Esophagus muscularis mucosa (tissue), 4 donors: ENCODE results near the gene HOXB8. TPM values are rescaled to one million over a fixed set of nuclear protein-coding genes. Genes with fewer than 3 reads are reported as not detected.
A peak's percentile ranks its signal among the peaks of the same experiment; 100 is the strongest.

Experiments used
- DNase-seq: peaks from one replicate; pipeline ENCODE4 v3.0.0-alpha.2; 2017; ENCODE audit errors: extremely low spot score
- H3K27ac ChIP-seq, 4 donors: fragments of 200-600 bp; sonication (generic); replicated peaks in 1 of 4; 1 replicate in 3 of 4; 2 replicates in 1 of 4; pipeline ENCODE4 v1.5.1; 2016 to 2019; ENCODE audit warnings: mild to moderate bottlenecking in 1 of 4
- H3K27me3 ChIP-seq, 4 donors: fragments of 200-600 bp; sonication (generic); one replicate each; pipeline versions ENCODE4 v1.5.1 to v1.6.0; 2016 to 2019
- H3K36me3 ChIP-seq, 4 donors: fragments of 200-600 bp; sonication (generic); one replicate each; pipeline ENCODE4 v1.5.1; 2016 to 2019
- H3K4me1 ChIP-seq, 4 donors: fragments of 200-600 bp; sonication (generic); one replicate each; pipeline ENCODE4 v1.5.1; 2016 to 2019
- H3K4me3 ChIP-seq, 4 donors: fragments of 200-600 bp; sonication (generic); 1 replicate in 2 of 4; 2 replicates in 2 of 4; pipeline ENCODE4 v1.5.1; 2016 to 2019; ENCODE audit warnings: mild to moderate bottlenecking in 4 of 4, moderate library complexity in 1 of 4
- H3K9me3 ChIP-seq, 4 donors: fragments of 200-600 bp; sonication (generic); 1 replicate in 3 of 4; 2 replicates in 1 of 4; pipeline ENCODE4 v1.5.1; 2016 to 2019
- CTCF ChIP-seq, 3 experiments: fragments of 200-600 bp in 2 of 3; fragments of 450-650 bp in 1 of 3; sonication (generic) in 2 of 3; IDR thresholded peaks; one replicate each; pipeline ENCODE4 v1.5.1; 2017 to 2019; ENCODE audit warnings: antibody characterized with exemption in 3 of 3, mild to moderate bottlenecking in 2 of 3, moderate library complexity in 1 of 3
- EP300 ChIP-seq: sonication (generic); formaldehyde crosslinking; IDR thresholded peaks from one replicate; pipeline ENCODE4 v1.6.1; 2017; ENCODE audit warnings: antibody characterized with exemption
- POLR2A ChIP-seq: fragments of 450-650 bp; IDR thresholded peaks from one replicate; pipeline ENCODE4 v1.6.1; 2017; ENCODE audit warnings: antibody characterized with exemption, moderate library complexity, mild to moderate bottlenecking, low read depth
- POLR2AphosphoS5 ChIP-seq, 2 donors: sonication (generic); formaldehyde crosslinking; IDR thresholded peaks; one replicate each; pipeline ENCODE4 v1.6.1; 2017; ENCODE audit warnings: antibody characterized with exemption in 2 of 2
- WGBS: methylation state at CpG from one replicate; pipeline ENCODE4 v1.1.5; 2018; 5-methylcytosine and 5-hydroxymethylcytosine counted together
- intact Hi-C: fragments of 100-400 bp; cut with DNase I; formaldehyde crosslinking; loops from one replicate; pipeline ENCODE4 v1.15.1; 2023
- small RNA-seq, 3 donors: library from RNA; depleted of rRNA; stranded (forward); fragments of <200 nt; gene quantifications; one replicate each; pipeline ENCODE3, GENCODE V24; 2016
- total RNA-seq, 4 donors: library from RNA; depleted of rRNA; stranded (reverse); fragments of >200 nt; gene quantifications; one replicate each; pipeline versions ENCODE4 v1.1.0 to v1.2.1, GENCODE V29; 2016

The HOXB8 gene
- total RNA-seq, 4 donors from 2014 or later, result not detected

GRCh38 chr17:48564188-48565021, 50.7 kb downstream of the HOXB8 start:
- H3K27me3 ChIP-seq, result no peaks in the 10 kb centered on the region
- H3K27ac ChIP-seq, result peak overlapping the region; percentile 91 to 97 (median 96)
- intact Hi-C loops, result no loop called here
- 14% methylated on average over 15 of the region's 73 CpGs for WGBS
- H3K4me3 ChIP-seq, result peak overlapping the region; percentile 59 to 76 (median 65)
- no peak for DNase-seq
- peaks cover 63 to 100% (median 98%) of the 10 kb centered on the region in 4 donors for H3K4me1 ChIP-seq
- no peaks in the 10 kb centered on the region for H3K9me3 ChIP-seq
- no peaks in the 10 kb centered on the region for H3K36me3 ChIP-seq
- peak; percentile 32 to 61 for TF ChIP-seq POLR2AphosphoS5 (IDR thresholded peaks at IDR 0.05)
- TF ChIP-seq CTCF (IDR thresholded peaks at IDR 0.05), result no peak

- Histone ChIP-seq H3K4me3 (peak overlapping the region; percentile 59 to 76 (median 65)), H3K27ac (peak overlapping the region; percentile 91 to 97 (median 96)), H3K4me1 (peaks cover 63 to 100% (median 98%) of the 10 kb centered on the region in 4 donors), H3K27me3 (no peaks in the 10 kb centered on the region), H3K36me3 (no peaks in the 10 kb centered on the region), H3K9me3 (no peaks in the 10 kb centered on the region)
- no peak for DNase-seq
- no peak for TF ChIP-seq POLR2AphosphoS5 (IDR thresholded peaks at IDR 0.05)
- TF ChIP-seq CTCF (IDR thresholded peaks at IDR 0.05), result no peak
- TF ChIP-seq EP300, result no peak
- TF ChIP-seq POLR2A, result no peak
- WGBS, result 11% methylated on average over 7 of the region's 10 CpGs
- intact Hi-C loops, result no loop called here
Observed at GRCh38 chr17:48563867-48564187, 51.3 kb downstream of the HOXB8 start.

DNA sequence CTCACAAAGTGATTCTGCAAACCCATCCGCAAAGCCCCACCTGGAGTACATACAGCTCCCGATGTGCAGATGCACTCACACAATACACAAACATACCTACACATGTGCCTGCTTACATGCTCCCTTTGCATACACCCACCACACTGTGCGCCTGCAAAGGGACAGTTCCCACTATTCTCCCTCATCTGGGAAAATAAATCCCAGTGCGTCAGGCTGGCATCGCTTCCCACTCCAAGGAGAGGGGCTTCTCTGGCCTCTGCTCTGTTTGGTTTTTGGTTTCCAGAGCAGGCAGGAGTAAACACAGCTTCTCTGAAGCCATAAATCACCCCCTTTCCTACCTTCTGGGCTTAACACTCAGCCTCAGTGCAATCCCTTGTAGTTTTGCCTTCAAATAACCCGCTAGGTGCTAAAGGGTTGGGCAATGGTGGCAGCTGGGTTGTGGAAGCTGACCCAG, 51.7 kb downstream of the HOXB8 start:
- peak overlapping the region; percentile 91 to 97 (median 96) for H3K27ac ChIP-seq
- TF ChIP-seq EP300 (no peak), POLR2AphosphoS5 (IDR thresholded peaks at IDR 0.05) (peak in 1 of 2 donors; percentile 9)
- no peaks in the 10 kb centered on the region for H3K9me3 ChIP-seq
- H3K36me3 ChIP-seq, result no peaks in the 10 kb centered on the region
- intact Hi-C loops, result no loop called here
- H3K4me3 ChIP-seq, result peak overlapping the region; percentile 59 to 76 (median 65)
- H3K27me3 ChIP-seq, result no peaks in the 10 kb centered on the region
- WGBS, result 47% methylated on average over 6 of the region's 6 CpGs
- H3K4me1 ChIP-seq, result peaks cover 67 to 100% (median 98%) of the 10 kb centered on the region in 4 donors
- no peak for DNase-seq

- Histone ChIP-seq H3K4me1 (peaks cover 69 to 100% (median 98%) of the 10 kb centered on the region in 4 donors), H3K27ac (peak overlapping the region; percentile 91 to 97 (median 96)), H3K36me3 (no peaks in the 10 kb centered on the region), H3K9me3 (no peaks in the 10 kb centered on the region), H3K4me3 (peak overlapping the region; percentile 59 to 76 (median 65)), H3K27me3 (no peaks in the 10 kb centered on the region)
- DNase-seq, result no peak
- 55% methylated on average over 5 of the region's 5 CpGs for WGBS
- intact Hi-C loops, result no loop called here
- TF ChIP-seq CTCF (IDR thresholded peaks at IDR 0.05) (no peak), EP300 (no peak), POLR2A (no peak), POLR2AphosphoS5 (IDR thresholded peaks at IDR 0.05) (no peak)
Observed at GRCh38 chr17:48562934-48563333, 52.2 kb downstream of the HOXB8 start.

Small RNA genes within 50 kb of the gene (small RNA-seq; reads per million reads assigned to genes)
- 0 reads per million in 3 donors for gene MIR196A1

Other genes starting within 250 kb of the HOXB8 start
- 1 to 10 TPM; 1.1 to 1.7 (median 1.2) TPM for gene SKAP1, start 185.1 kb downstream of the HOXB8 start, total RNA-seq
- not detected for gene HOXB1, start 84.3 kb downstream of the HOXB8 start, total RNA-seq
- 10 to 100 TPM; 36.3 to 86.4 (median 63.4) TPM for gene HOXB2, start 70.2 kb downstream of the HOXB8 start, total RNA-seq
- gene HOXB4, start 36.9 kb downstream of the HOXB8 start, total RNA-seq, result 1 to 10 TPM; 3.5 to 8.3 (median 5.0) TPM
- 10 to 100 TPM; 10.8 to 34.9 (median 28.7) TPM for gene HOXB3, start 25.1 kb downstream of the HOXB8 start, total RNA-seq
- under 1 TPM; 0.17 to 0.83 (median 0.36) TPM for gene HOXB5, start 21.5 kb downstream of the HOXB8 start, total RNA-seq
- 1 to 10 TPM; 2.2 to 5.4 (median 2.9) TPM for gene HOXB6, start 10.3 kb downstream of the HOXB8 start, total RNA-seq
- 1 to 10 TPM in 1 of 4 donors, under 1 TPM in 3; 0.52 to 1.7 (median 0.66) TPM for gene HOXB7, start 4.3 kb downstream of the HOXB8 start, total RNA-seq
- gene HOXB9, start 11.1 kb upstream of the HOXB8 start, total RNA-seq, result not detected
- not detected for gene PRAC1, start 107.2 kb upstream of the HOXB8 start, total RNA-seq
- not detected for gene PRAC2, start 107.9 kb upstream of the HOXB8 start, total RNA-seq
- not detected for gene HOXB13, start 113.5 kb upstream of the HOXB8 start, total RNA-seq
- gene TTLL6, start 201.9 kb upstream of the HOXB8 start, total RNA-seq, result 1 to 10 TPM in 1 of 4 donors, under 1 TPM in 2, not detected in 1; under 0.01 to 1.1 (median 0.29) TPM
- gene CALCOCO2, start 215.7 kb upstream of the HOXB8 start, total RNA-seq, result 100 to 1,000 TPM; 157 to 210 (median 183) TPM